HepG2 (cell line): ENCODE results near the gene GYS2. TPM values are rescaled to one million over a fixed set of nuclear protein-coding genes. Genes with fewer than 3 reads are reported as not detected.

Source experiments
- SYNCRIP ChIP-seq: fragments of 200-400 bp; formaldehyde crosslinking; IDR thresholded peaks from 2 replicates; pipeline ENCODE4 v1.6.1; 2018; ENCODE audit warnings: mild to moderate bottlenecking, low read depth, low read length; ENCODE audit not compliant: insufficient read depth
- TFDP2 ChIP-seq: sonication (generic); formaldehyde crosslinking; IDR thresholded peaks from 2 replicates; pipeline ENCODE4 v1.4.0; 2020; ENCODE audit warnings: missing genetic modification reagents
- ZFYVE20 ChIP-seq: sonication (generic); formaldehyde crosslinking; IDR thresholded peaks from 2 replicates; pipeline ENCODE4 v1.8.0; 2023; ENCODE audit warnings: low read depth, mild to moderate bottlenecking, moderate library complexity, missing genetic modification reagents, borderline replicate concordance
- ZNF768 ChIP-seq: sonication (generic); formaldehyde crosslinking; IDR thresholded peaks from 2 replicates; pipeline ENCODE4 v1.4.0; 2020; ENCODE audit warnings: missing genetic modification reagents
- ZSCAN20 ChIP-seq: sonication (generic); formaldehyde crosslinking; IDR thresholded peaks from 2 replicates; pipeline ENCODE4 v1.4.0; 2020; ENCODE audit warnings: missing genetic modification reagents, mild to moderate bottlenecking, borderline replicate concordance
- ZZZ3 ChIP-seq: sonication (generic); formaldehyde crosslinking; IDR thresholded peaks from 2 replicates; pipeline ENCODE4 v1.4.0; 2020; ENCODE audit warnings: missing genetic modification reagents, mild to moderate bottlenecking, borderline replicate concordance
- polyA plus RNA-seq, 8 experiments: library from polyadenylated mRNA; depleted of rRNA in 3 of 8; stranded (reverse) in 7 of 8; unstranded in 1 of 8; fragments of >200 nt; fragmentation: Illumina TruSeq in 4 of 8; extraction: Trizol in 4 of 8; gene quantifications; 2 replicates each; pipeline versions ENCODE4 v1.2.1 to v1.2.3, GENCODE V29; 2011 to 2016; ENCODE audit warnings: low read depth in 4 of 8, missing spikeins in 1 of 8, mixed read lengths in 1 of 8; ENCODE audit not compliant: insufficient read depth in 1 of 8
- total RNA-seq, 5 experiments: library from RNA; depleted of rRNA; stranded (reverse); fragments of >200 nt; fragmentation: Illumina TruSeq; extraction: Trizol; gene quantifications; 2 replicates each; pipeline ENCODE4 v1.2.3, GENCODE V29; 2016; ENCODE audit warnings: low read depth in 1 of 5

The GYS2 gene
- total and polyA plus RNA-seq, 2 of the 13 experiments (the other 11 are each of a cell fraction or from before 2014, with no cell fraction given), result not detected

- TF ChIP-seq ZSCAN20 (CRISPR knock-in tag), result no peak
- no peak for TF ChIP-seq ZFYVE20
- no peak for TF ChIP-seq SYNCRIP
- no peak for TF ChIP-seq ZNF768
- TF ChIP-seq ZZZ3 (CRISPR knock-in tag), result no peak
- no peak for TF ChIP-seq TFDP2 (CRISPR knock-in tag)
Observed at GRCh38 chr12:21499765-21500164, 104.9 kb downstream of the GYS2 start (continued).

Other genes starting within 250 kb of the GYS2 start
- not detected in 2 replicates for gene IAPP, start 231.9 kb downstream of the GYS2 start, total RNA-seq (2016; rRNA removed; fragmentation: Illumina TruSeq; extraction: Trizol)
- gene IAPP, start 231.9 kb downstream of the GYS2 start, polyA plus RNA-seq (2011; rRNA removed), result not detected in 2 replicates
- gene PYROXD1, start 167.2 kb downstream of the GYS2 start, total RNA-seq (2016; rRNA removed; fragmentation: Illumina TruSeq; extraction: Trizol), result 9.6 and 15.5 TPM in 2 replicates
- gene PYROXD1, start 167.2 kb downstream of the GYS2 start, polyA plus RNA-seq (2011; rRNA removed), result 4.3 and 5.0 TPM in 2 replicates
- gene RECQL, start 103.2 kb downstream of the GYS2 start, total RNA-seq (2016; rRNA removed; fragmentation: Illumina TruSeq; extraction: Trizol), result 41.5 and 71.8 TPM in 2 replicates
- gene RECQL, start 103.2 kb downstream of the GYS2 start, polyA plus RNA-seq (2011; rRNA removed), result 5.2 and 7.2 TPM in 2 replicates
- 38.4 and 55.5 TPM in 2 replicates for gene GOLT1B, start 103.1 kb downstream of the GYS2 start, total RNA-seq (2016; rRNA removed; fragmentation: Illumina TruSeq; extraction: Trizol)
- 19.5 and 23.6 TPM in 2 replicates for gene GOLT1B, start 103.1 kb downstream of the GYS2 start, polyA plus RNA-seq (2011; rRNA removed)
- 0.07 TPM in 1 of 2 replicates, not detected in the other for gene SPX, start 78.6 kb downstream of the GYS2 start, total RNA-seq (2016; rRNA removed; fragmentation: Illumina TruSeq; extraction: Trizol)
- 0.16 and 0.30 TPM in 2 replicates for gene SPX, start 78.6 kb downstream of the GYS2 start, polyA plus RNA-seq (2011; rRNA removed)
- not detected in 2 replicates for gene LDHB, start 53.0 kb upstream of the GYS2 start, total RNA-seq (2016; rRNA removed; fragmentation: Illumina TruSeq; extraction: Trizol)
- 0.08 TPM in 1 of 2 replicates, not detected in the other for gene LDHB, start 53.0 kb upstream of the GYS2 start, polyA plus RNA-seq (2011; rRNA removed)
- not detected in 2 replicates for gene KCNJ8, start 169.9 kb upstream of the GYS2 start, total RNA-seq (2016; rRNA removed; fragmentation: Illumina TruSeq; extraction: Trizol)
- not detected in 2 replicates for gene KCNJ8, start 169.9 kb upstream of the GYS2 start, polyA plus RNA-seq (2011; rRNA removed)